SK-N-SH (cell line): ENCODE data around the gene NRG3. TPM values are rescaled to one million over a fixed set of nuclear protein-coding genes. Genes with fewer than 3 reads are reported as not detected.

Source experiments
- CTCF ChIA-PET: fragments of 300-600, 350-600 bp; formaldehyde crosslinking; extraction: SDS; loops from one replicate; lab custom pipeline; 2021; lab: Yijun Ruan, JAX
- POLR2A ChIA-PET: fragments of 350-600 bp; sonication (Branson Sonifier 250); formaldehyde crosslinking; extraction: SDS; loops from one replicate; lab custom pipeline; 2020; ENCODE audit warnings: antibody characterized with exemption, inconsistent platforms; lab: Yijun Ruan, JAX
- DNase-seq: peaks from one replicate; pipeline ENCODE4 v3.0.0; 2012
- H2AFZ ChIP-seq: fragments of 200-600 bp; sonication (generic); 2 replicates; pipeline ENCODE4 v1.8.1; 2016; ENCODE audit warnings: antibody characterized with exemption, mild to moderate bottlenecking, low read depth
- H3F3A ChIP-seq: fragments of 200-600 bp; sonication (generic); replicated peaks from 2 replicates; pipeline ENCODE3; 2016; ENCODE audit warnings: antibody characterized with exemption, mild to moderate bottlenecking; ENCODE audit not compliant: insufficient read depth
- H3K27ac ChIP-seq, 2 experiments: fragments of 200-500 bp in 1 of 2; fragments of 200-600 bp in 1 of 2; sonication (Bioruptor generic) in 1 of 2; sonication (generic), shearing (Covaris generic) in 1 of 2; 2 replicates each; pipeline versions ENCODE4 v1.5.1 to v1.6.1; 2014 to 2016; ENCODE audit warnings: low read depth in 2 of 2, inconsistent platforms in 1 of 2, low read length in 1 of 2, mild to moderate bottlenecking in 1 of 2, mixed read lengths in 1 of 2
- H3K27me3 ChIP-seq: fragments of 200-600 bp; sonication (generic), shearing (Covaris generic); 2 replicates; pipeline ENCODE4 v1.6.1; 2016; ENCODE audit warnings: mixed run types; ENCODE audit not compliant: insufficient read depth
- H3K36me3 ChIP-seq, 2 experiments: fragments of 200-500 bp in 1 of 2; fragments of 200-600 bp in 1 of 2; sonication (Bioruptor generic) in 1 of 2; sonication (generic) in 1 of 2; replicated peaks in 1 of 2; 2 replicates each; pipeline versions ENCODE3 to v1.5.1; 2014 to 2016; ENCODE audit warnings: low read length in 1 of 2, mild to moderate bottlenecking in 1 of 2; ENCODE audit not compliant: insufficient read depth in 2 of 2, control insufficient read depth in 1 of 2
- H3K4me1 ChIP-seq, 2 experiments: fragments of 200-500 bp in 1 of 2; fragments of 200-600 bp in 1 of 2; sonication (Bioruptor generic) in 1 of 2; sonication (generic), shearing (Covaris generic) in 1 of 2; 2 replicates each; pipeline versions ENCODE4 v1.5.1 to v1.6.1; 2014 to 2016; ENCODE audit warnings: low read depth in 1 of 2, low read length in 1 of 2, mixed run types in 1 of 2; ENCODE audit not compliant: insufficient read depth in 2 of 2, control insufficient read depth in 1 of 2
- H3K4me2 ChIP-seq: fragments of 200-600 bp; sonication (generic), shearing (Covaris generic); 2 replicates; pipeline ENCODE4 v1.6.1; 2017; ENCODE audit warnings: mixed run types
- H3K4me3 ChIP-seq, 2 experiments: fragments of 200-500 bp in 1 of 2; fragments of 200-600 bp in 1 of 2; sonication (Bioruptor generic) in 1 of 2; sonication (generic), shearing (Covaris generic) in 1 of 2; 2 replicates each; pipeline versions ENCODE4 v1.5.1 to v1.8.1; 2014 to 2016; ENCODE audit warnings: low read depth in 2 of 2, inconsistent platforms in 1 of 2, low read length in 1 of 2, mild to moderate bottlenecking in 1 of 2, mixed read lengths in 1 of 2, moderate library complexity in 1 of 2
- H3K79me2 ChIP-seq: fragments of 200-600 bp; sonication (generic); 2 replicates; pipeline ENCODE4 v1.8.1; 2017; ENCODE audit warnings: mild to moderate bottlenecking; ENCODE audit not compliant: insufficient read depth
- H3K9ac ChIP-seq: fragments of 200-600 bp; sonication (generic); 2 replicates; pipeline ENCODE4 v1.6.1; 2017; ENCODE audit warnings: mixed run types
- H3K9me2 ChIP-seq: fragments of 200-600 bp; sonication (generic); 2 replicates; pipeline ENCODE4 v1.6.1; 2017; ENCODE audit warnings: mixed run types
- H3K9me3 ChIP-seq: fragments of 200-600 bp; sonication (generic); 2 replicates; pipeline ENCODE4 v1.6.1; 2017; ENCODE audit warnings: mixed run types, mild to moderate bottlenecking, moderate library complexity
- H4K20me1 ChIP-seq: fragments of 200-600 bp; sonication (generic); 2 replicates; pipeline ENCODE4 v1.6.1; 2017; ENCODE audit warnings: mild to moderate bottlenecking, mixed run types; ENCODE audit not compliant: insufficient read depth
- CHD2 ChIP-seq: fragments of 150-350 bp; IDR thresholded peaks from 2 replicates; pipeline ENCODE4 v1.6.1; 2018; ENCODE audit warnings: low read length; ENCODE audit not compliant: partially characterized antibody
- CTCF ChIP-seq: fragments of 200-600 bp; sonication (generic); IDR thresholded peaks from 2 replicates; pipeline ENCODE4 v1.6.1; 2017; ENCODE audit warnings: antibody characterized with exemption, mild to moderate bottlenecking, moderate library complexity
- EP300 ChIP-seq, 2 experiments: IDR thresholded peaks; 2 replicates each; pipeline versions ENCODE4 v1.4.0 to v1.6.1; 2012; ENCODE audit warnings: borderline replicate concordance in 1 of 2, low read depth in 1 of 2, low read length in 1 of 2
- FOXM1 ChIP-seq: IDR thresholded peaks from 2 replicates; pipeline ENCODE4 v1.4.0; 2012; ENCODE audit warnings: low read depth, mild to moderate bottlenecking
- GABPA ChIP-seq: IDR thresholded peaks from 2 replicates; pipeline ENCODE4 v1.4.0; 2012; ENCODE audit warnings: low read depth, mild to moderate bottlenecking
- GATA2 ChIP-seq: sonication (generic); formaldehyde crosslinking; IDR thresholded peaks from 2 replicates; pipeline ENCODE4 v1.5.0; 2020; ENCODE audit warnings: mild to moderate bottlenecking, missing genetic modification reagents
- MXI1 ChIP-seq: IDR thresholded peaks from 2 replicates; pipeline ENCODE4 v1.6.1; 2012; ENCODE audit warnings: mild to moderate bottlenecking, low read depth, low read length, improper control_type of control experiment
- REST ChIP-seq: IDR thresholded peaks from 2 replicates; pipeline ENCODE4 v1.6.1; 2012; ENCODE audit warnings: mild to moderate bottlenecking, low read depth, low read length, moderate library complexity
- SMC3 ChIP-seq: IDR thresholded peaks from 2 replicates; pipeline ENCODE4 v1.6.1; 2012; ENCODE audit warnings: low read depth, low read length, improper control_type of control experiment
- TCF12 ChIP-seq: IDR thresholded peaks from 2 replicates; pipeline ENCODE4 v1.4.0; 2012
- TEAD4 ChIP-seq: IDR thresholded peaks from 2 replicates; pipeline ENCODE4 v1.4.0; 2012; ENCODE audit warnings: mild to moderate bottlenecking, borderline replicate concordance; ENCODE audit not compliant: insufficient read depth
- USF1 ChIP-seq: IDR thresholded peaks from 2 replicates; pipeline ENCODE4 v1.4.0; 2012; ENCODE audit warnings: low read depth, borderline replicate concordance
- USF2 ChIP-seq: fragments of 150-350 bp; IDR thresholded peaks from 2 replicates; pipeline ENCODE4 v1.6.1; 2017; ENCODE audit warnings: antibody characterized with exemption, low read length, low read depth, borderline replicate concordance
- ZBTB33 ChIP-seq: IDR thresholded peaks from 2 replicates; pipeline ENCODE4 v1.4.0; 2012; ENCODE audit warnings: low read depth, borderline replicate concordance
- WGBS: methylation state at CpG from one replicate; pipeline ENCODE4 v1.1.6; 2017; ENCODE audit warnings: low lambda C conversion rate; 5-methylcytosine and 5-hydroxymethylcytosine counted together
- polyA plus RNA-seq, 3 experiments: library from polyadenylated mRNA; depleted of rRNA; stranded (reverse); fragments of >200 nt; gene quantifications; 2 replicates each; pipeline ENCODE4 v1.2.3, GENCODE V29; 2012

NRG3 gene
- polyA plus RNA-seq, 1 of the 3 experiments (the other 2 are of a cell fraction): 0.03 TPM

- H4K20me1 ChIP-seq: no peaks in the 10 kb centered on the region
- no peaks in the 10 kb centered on the region for H3F3A ChIP-seq
- no peaks in the 10 kb centered on the region for H3K79me2 ChIP-seq
- no peaks in the 10 kb centered on the region for H3K9me3 ChIP-seq
- ChIA-PET POLR2A (no interaction called here), CTCF (no interaction called here)
- no peaks in the 10 kb centered on the region for H3K36me3 ChIP-seq
- no peak overlapping the region for H3K4me2 ChIP-seq
- H3K27ac ChIP-seq: no peak overlapping the region
- no peak overlapping the region for H3K9ac ChIP-seq
- no peaks in the 10 kb centered on the region; a peak in 1 of 4 replicates for H3K4me1 ChIP-seq
- H3K4me3 ChIP-seq: no peak overlapping the region
- TF ChIP-seq USF1 (no peak), CHD2 (no peak), EP300 (IDR thresholded peaks at IDR 0.05; ENCODE audit: borderline replicate concordance in 1 of 2, low read depth in 1 of 2, low read length in 1 of 2) (no peak), REST (no peak), TCF12 (no peak), TEAD4 (no peak), SMC3 (no peak), FOXM1 (no peak), MXI1 (no peak)
- no peaks in the 10 kb centered on the region for H3K27me3 ChIP-seq
- no peaks in the 10 kb centered on the region for H3K9me2 ChIP-seq
- H2AFZ ChIP-seq: no peak overlapping the region
- no peak for DNase-seq
Measured at GRCh38 chr10:82221056-82221455, 346.1 kb downstream of the NRG3 start.

GRCh38 chr10:82221601-82222149 lies 346.7 kb downstream of the NRG3 start:
- Histone ChIP-seq H3K9ac (no peak overlapping the region), H3K4me1 (no peaks in the 10 kb centered on the region; a peak in 1 of 4 replicates), H4K20me1 (no peaks in the 10 kb centered on the region), H3F3A (no peaks in the 10 kb centered on the region), H3K27me3 (no peaks in the 10 kb centered on the region), H3K4me2 (no peak overlapping the region), H3K27ac (no peak overlapping the region), H3K4me3 (no peak overlapping the region), H3K36me3 (no peaks in the 10 kb centered on the region), H2AFZ (no peak overlapping the region), H3K9me2 (no peaks in the 10 kb centered on the region), H3K9me3 (no peaks in the 10 kb centered on the region), H3K79me2 (no peaks in the 10 kb centered on the region)
- CTCF ChIA-PET: no interaction called here
- POLR2A ChIA-PET: no interaction called here
- WGBS: 58% methylated on average over 2 of the region's 2 CpGs
- DNase-seq: no peak
- TF ChIP-seq CTCF (no peak), ZBTB33 (no peak), FOXM1 (no peak), GABPA (no peak), GATA2 (CRISPR knock-in tag) (no peak), USF2 (no peak)
